Measurements from ENCODE around the gene QKI. TPM values are rescaled to one million over a fixed set of nuclear protein-coding genes. Genes with fewer than 3 reads are reported as not detected.

QKI gene
- total RNA-seq, 1 experiment from 2014 or later = 176 TPM

GRCh38 chr6:163423696-163424095 lies 9.2 kb downstream of the QKI start:
- Histone ChIP-seq H3K23ac (ENCODE audit: insufficient read length, low read depth, low read length) (no peak overlapping the region), H3K23me2 (ENCODE audit: insufficient read length, low read depth, low read length, poor library complexity, severe bottlenecking) (no peaks in the 10 kb centered on the region), H3K56ac (ENCODE audit: insufficient read length, low read depth, low read length) (no peak overlapping the region), H2AFZ (ENCODE audit: low read length) (no peak overlapping the region), H3K4me1 (ENCODE audit: insufficient read depth, low read length) (no peaks in the 10 kb centered on the region; the same call in 1 of the 2 replicates), H3K18ac (ENCODE audit: insufficient read length, low read depth, low read length) (no peak overlapping the region), H3K14ac (ENCODE audit: insufficient read depth, low read length) (no peak overlapping the region), H2BK5ac (ENCODE audit: insufficient read length, low read length) (no peak overlapping the region), H3K79me1 (ENCODE audit: insufficient read depth, low read depth, low read length, poor library complexity, severe bottlenecking) (peaks cover 5% of the 10 kb centered on the region), H3K4ac (ENCODE audit: low read depth, low read length) (no peak overlapping the region), H2BK15ac (ENCODE audit: low read depth, low read length) (no peak overlapping the region), H4K5ac (ENCODE audit: insufficient read length, low read depth, low read length) (no peak overlapping the region), H3K27ac (ENCODE audit: insufficient read length, low read depth, low read length) (no peak overlapping the region), H3K9me3 (ENCODE audit: control insufficient read depth, low read depth, low read length) (no peaks in the 10 kb centered on the region), H3K27me3 (ENCODE audit: insufficient read depth, low read length) (no peaks in the 10 kb centered on the region), H2BK12ac (ENCODE audit: insufficient read length, low read depth, low read length) (no peak overlapping the region), H3K4me2 (ENCODE audit: insufficient read depth, insufficient read length, low read length) (no peak overlapping the region), H3T11ph (ENCODE audit: low read length) (no peak overlapping the region), H3K79me2 (ENCODE audit: insufficient read depth, low read length) (peaks cover 50% of the 10 kb centered on the region), H4K91ac (ENCODE audit: insufficient read length, low read depth, low read length) (no peak overlapping the region), H2BK20ac (ENCODE audit: low read depth, low read length, poor library complexity, severe bottlenecking) (no peak overlapping the region), H2AK5ac (ENCODE audit: insufficient read length, low read length) (no peak overlapping the region), H4K8ac (replicated peaks; ENCODE audit: insufficient read length, low read depth, low read length) (no peak overlapping the region), H2BK120ac (ENCODE audit: low read depth, low read length, poor library complexity, severe bottlenecking) (no peak overlapping the region), H4K20me1 (ENCODE audit: control insufficient read depth, insufficient read depth, insufficient read length) (no peaks in the 10 kb centered on the region), H3K9ac (ENCODE audit: extremely low read depth, insufficient read length, low read length) (no peak overlapping the region)
- Mint-ChIP-seq H3K9me3 (no peaks in the 10 kb centered on the region), H3K4me3 (no peak overlapping the region), H3K36me3 (ENCODE audit: insufficient read depth in 1 of 3, low read depth in 3 of 3) (no peaks in the 10 kb centered on the region), H3K4me1 (peaks cover 64 to 67% of the 10 kb centered on the region in 2 experiments), H3K27ac (no peak overlapping the region), H3K27me3 (ENCODE audit: low read depth) (no peaks in the 10 kb centered on the region)
- no CpG with 5 or more reads among the region's 2 CpGs for WGBS (ENCODE audit: extremely low coverage, insufficient read length, low lambda C conversion rate)
- TF ChIP-seq CTCF (conservative IDR thresholded peaks at IDR 0.05) = no peak
- DNase-seq = no peak
